ENCODE data around the gene SLC30A7. TPM values are rescaled to one million over a fixed set of nuclear protein-coding genes. Genes with fewer than 3 reads are reported as not detected.

The SLC30A7 gene
- total and polyA plus RNA-seq, 2 of the 13 experiments (the other 11 are each of a cell fraction or from before 2014, with no cell fraction given): 8.3 to 40.8 TPM

- ChIA-PET POLR2A (no interaction called here), CTCF (ENCODE audit: low intra/inter-chr PET ratio, low total read pairs) (no interaction called here)
- in situ Hi-C loops (cut with HindIII; ENCODE audit: extremely low pct_ligation_motif_present, low pct_unique_long_range_greater_than_20kb): no loop called here
- intact Hi-C loops (cut with micrococcal nuclease; ENCODE audit: unreplicated experiment): loop anchor here (1.0 kb wide), 1 partner anchor 47 kb away; no protein-coding TSS in a partner anchor
- H3K4me2 ChIP-seq (ENCODE audit: low read depth, low read length): no peak overlapping the region
- no peak overlapping the region for H3K4me3 ChIP-seq (replicated peaks in 1 of 3; ENCODE audit: insufficient read depth in 1 of 3, low read depth in 2 of 3, low read length in 3 of 3)
- H3K9ac ChIP-seq (ENCODE audit: insufficient read depth, low read depth, low read length): no peak overlapping the region
- H3K36me3 ChIP-seq (replicated peaks in 1 of 2; ENCODE audit: control insufficient read depth in 1 of 2, insufficient read depth in 2 of 2, low read length in 2 of 2): peaks cover 4 to 30% of the 10 kb centered on the region in 2 experiments; a peak in 3 of 5 replicates
- TF ChIP-seq ZNF607 (CRISPR knock-in tag; IDR thresholded peaks at IDR 0.05; ENCODE audit: borderline replicate concordance) (no peak), IKZF1 (IDR thresholded peaks at IDR 0.05) (no peak), THAP8 (CRISPR knock-in tag; IDR thresholded peaks at IDR 0.05; ENCODE audit: borderline replicate concordance) (no peak), ZMAT3 (CRISPR knock-in tag; conservative IDR thresholded peaks at IDR 0.05) (no peak), ZNF777 (CRISPR knock-in tag; IDR thresholded peaks at IDR 0.05) (no peak)
- no peaks in the 10 kb centered on the region for H4K20me1 ChIP-seq (ENCODE audit: insufficient read depth, low read length)
- H2AFZ ChIP-seq (ENCODE audit: low read length): no peak overlapping the region
- BruUV-seq (replicated peaks): no TSS peak
- FAIRE-seq: no peak
- no peaks in the 10 kb centered on the region for H3K79me2 ChIP-seq (ENCODE audit: insufficient read depth, low read length)
- 98% methylated on average over 9 of the region's 9 CpGs for WGBS (ENCODE audit: low lambda C conversion rate)
- no peaks in the 10 kb centered on the region for H3K4me1 ChIP-seq (ENCODE audit: insufficient read depth, low read length)
- H3K27me3 ChIP-seq (ENCODE audit: control insufficient read depth in 1 of 2, insufficient read depth in 2 of 2, low read length in 2 of 2): no peaks in the 10 kb centered on the region
- no peaks in the 10 kb centered on the region for H3K9me3 ChIP-seq (ENCODE audit: low read length)
- DNase-seq (ENCODE audit: low spot score): no peak
- ATAC-seq: no peak
- H3K27ac ChIP-seq (ENCODE audit: extremely low read length, insufficient read depth, low read length): no peak overlapping the region
Observed at GRCh38 chr1:100941580-100942216, 45.8 kb downstream of the SLC30A7 start.

GRCh38 chr1:100942304-100943046 lies 46.6 kb downstream of the SLC30A7 start:
- in situ Hi-C loops (cut with HindIII; ENCODE audit: extremely low pct_ligation_motif_present, low pct_unique_long_range_greater_than_20kb) (no loop called here), intact Hi-C loops (cut with micrococcal nuclease; ENCODE audit: unreplicated experiment) (no loop called here)
- Histone ChIP-seq H3K79me2 (ENCODE audit: insufficient read depth, low read length) (peaks cover 1% of the 10 kb centered on the region), H3K36me3 (replicated peaks in 1 of 2; ENCODE audit: control insufficient read depth in 1 of 2, insufficient read depth in 2 of 2, low read length in 2 of 2) (peaks cover 4 to 28% of the 10 kb centered on the region in 2 experiments; a peak in 3 of 5 replicates), H4K20me1 (ENCODE audit: insufficient read depth, low read length) (no peaks in the 10 kb centered on the region), H3K4me2 (ENCODE audit: low read depth, low read length) (no peak overlapping the region), H2AFZ (ENCODE audit: low read length) (no peak overlapping the region), H3K27ac (ENCODE audit: extremely low read length, insufficient read depth, low read length) (no peak overlapping the region), H3K9me3 (ENCODE audit: low read length) (no peaks in the 10 kb centered on the region), H3K9ac (ENCODE audit: insufficient read depth, low read depth, low read length) (no peak overlapping the region), H3K27me3 (ENCODE audit: control insufficient read depth in 1 of 2, insufficient read depth in 2 of 2, low read length in 2 of 2) (no peaks in the 10 kb centered on the region), H3K4me3 (replicated peaks in 1 of 3; ENCODE audit: insufficient read depth in 1 of 3, low read depth in 2 of 3, low read length in 3 of 3) (no peak overlapping the region), H3K4me1 (ENCODE audit: insufficient read depth, low read length) (no peaks in the 10 kb centered on the region)
- DNase-seq (ENCODE audit: low spot score) (no peak), FAIRE-seq (no peak), ATAC-seq (no peak)
- POLR2A ChIA-PET: no interaction called here
- CTCF ChIA-PET (ENCODE audit: low intra/inter-chr PET ratio, low total read pairs): no interaction called here
- no TSS peak for BruUV-seq (replicated peaks)
- TF ChIP-seq NCOA1 (CRISPR knock-in tag; IDR thresholded peaks at IDR 0.05): no peak
- TF ChIP-seq ZNF235 (CRISPR knock-in tag; IDR thresholded peaks at IDR 0.05; ENCODE audit: borderline replicate concordance): no peak
- TF ChIP-seq SRF (IDR thresholded peaks at IDR 0.05; ENCODE audit: low read depth, low read length): no peak
- TF ChIP-seq GATAD2A (CRISPR knock-in tag; IDR thresholded peaks at IDR 0.05): no peak
- no peak for TF ChIP-seq HDAC1 (CRISPR knock-in tag; IDR thresholded peaks at IDR 0.05)
- no peak for TF ChIP-seq ZNF839 (CRISPR knock-in tag; IDR thresholded peaks at IDR 0.05; ENCODE audit: borderline replicate concordance)
- TF ChIP-seq ZNF292 (CRISPR knock-in tag; IDR thresholded peaks at IDR 0.05; ENCODE audit: borderline replicate concordance, low read depth): no peak
- no peak for TF ChIP-seq RELA (CRISPR knock-in tag; IDR thresholded peaks at IDR 0.05)
- 98% methylated on average over 2 of the region's 2 CpGs for WGBS (ENCODE audit: low lambda C conversion rate)
